ENCODE results near the gene EHMT1.

DNA sequence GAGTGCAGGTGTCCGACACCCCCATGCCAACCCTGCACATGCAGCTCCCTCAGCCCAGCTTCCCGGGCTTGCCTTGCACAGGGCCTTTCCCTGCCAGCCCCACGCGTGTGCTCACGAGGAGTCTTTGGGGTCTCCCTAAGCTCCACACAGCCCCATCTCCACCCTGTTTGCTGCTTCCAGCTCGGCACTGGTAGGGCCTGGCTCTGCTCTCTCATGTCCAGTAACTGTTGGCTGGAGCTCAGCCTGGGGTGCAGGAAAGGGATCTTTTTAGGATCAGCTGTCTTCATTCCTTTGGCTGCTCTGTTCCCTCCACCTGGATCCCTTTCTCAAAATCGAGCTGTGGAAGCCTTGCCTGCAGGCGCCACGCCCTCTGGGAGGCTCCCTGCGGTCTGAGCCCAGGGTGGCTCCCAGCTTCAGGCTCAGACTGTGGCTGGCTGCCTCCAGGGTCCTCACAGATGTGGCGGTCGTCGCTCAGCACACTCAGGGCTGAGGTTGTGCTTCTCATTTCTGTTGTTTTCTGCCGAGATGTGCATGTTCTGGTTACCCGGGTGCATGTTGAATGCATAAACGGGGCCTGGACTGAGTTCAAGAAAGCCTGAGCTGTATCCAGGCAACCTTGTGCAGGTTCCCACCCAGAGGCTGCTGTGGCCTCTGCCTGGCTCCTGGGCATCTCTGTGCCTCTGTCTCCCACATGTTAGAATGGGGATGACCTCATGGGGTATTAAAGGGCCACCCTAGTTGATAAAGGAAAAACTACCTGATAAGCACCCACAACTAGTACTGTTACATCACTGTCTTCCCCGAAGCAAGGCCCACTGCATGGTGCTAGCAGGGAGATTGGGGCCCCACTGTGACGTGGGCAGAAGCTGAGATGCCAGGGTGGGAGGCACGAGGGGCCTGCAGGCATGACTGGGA, 263.0 kb downstream of the EHMT1 start:
- TF ChIP-seq CTCF (IDR thresholded peaks at IDR 0.05; ENCODE audit: poor library complexity) (no peak), EZH2 (IDR thresholded peaks at IDR 0.05; ENCODE audit: borderline replicate concordance) (no peak), EZH2phosphoT487 (IDR thresholded peaks at IDR 0.05; ENCODE audit: low read depth, severe bottlenecking, unreplicated experiment) (no peak)
